Vagina (tissue), 2 donors: Measurements from ENCODE around the gene SLC7A8. TPM values are rescaled to one million over a fixed set of nuclear protein-coding genes. Genes with fewer than 3 reads are reported as not detected.

Source experiments
- DNase-seq, 2 donors: peaks; one replicate each; pipeline ENCODE4 v3.0.0-alpha.2; 2017; ENCODE audit errors: extremely low spot score in 2 of 2
- H3K27ac ChIP-seq: fragments of 200-600 bp; sonication (generic); one replicate; pipeline ENCODE4 v1.5.1; 2019
- H3K27me3 ChIP-seq: fragments of 200-600 bp; sonication (generic); one replicate; pipeline ENCODE4 v1.5.1; 2019
- H3K36me3 ChIP-seq, 2 donors: fragments of 200-600 bp; sonication (generic); one replicate each; pipeline ENCODE4 v1.5.1; 2017 to 2019
- H3K4me1 ChIP-seq: fragments of 200-600 bp; sonication (generic); one replicate; pipeline ENCODE4 v1.5.1; 2019
- H3K4me3 ChIP-seq, 2 donors: fragments of 200-600 bp; sonication (generic); 1 replicate in 1 of 2; 2 replicates in 1 of 2; pipeline ENCODE4 v1.5.1; 2016 to 2019
- H3K9me3 ChIP-seq: fragments of 200-600 bp; sonication (generic); one replicate; pipeline ENCODE4 v1.5.1; 2019
- POLR2A ChIP-seq, 2 donors: fragments of 450-650 bp; IDR thresholded peaks; one replicate each; pipeline ENCODE4 v1.6.1; 2017; ENCODE audit warnings: antibody characterized with exemption in 2 of 2, mild to moderate bottlenecking in 2 of 2, moderate library complexity in 2 of 2
- POLR2AphosphoS5 ChIP-seq, 2 donors: sonication (generic); formaldehyde crosslinking; IDR thresholded peaks; one replicate each; pipeline ENCODE4 v1.9.0; 2017; ENCODE audit warnings: antibody characterized with exemption in 2 of 2, mild to moderate bottlenecking in 2 of 2, low read depth in 1 of 2; ENCODE audit not compliant: insufficient read depth in 1 of 2
- intact Hi-C: fragments of 100-400 bp; cut with DNase I; formaldehyde crosslinking; loops from one replicate; pipeline ENCODE4 v1.15.1; 2023
- total RNA-seq: library from RNA; depleted of rRNA; stranded (reverse); fragments of >200 nt; gene quantifications from one replicate; pipeline ENCODE4 v1.2.3, GENCODE V29; 2016
- TF ChIP-seq, protein P1 (sequence below), 3 experiments: fragments of 450-650 bp in 2 of 3; fragments of 200-600 bp in 1 of 3; sonication (generic) in 1 of 3; IDR thresholded peaks; one replicate each; pipeline ENCODE4 v1.5.1; 2017 to 2019; ENCODE audit warnings: antibody characterized with exemption in 3 of 3, mild to moderate bottlenecking in 2 of 3, moderate library complexity in 2 of 3

The SLC7A8 gene
- total RNA-seq, 1 donor from 2014 or later = 68.5 TPM

DNA sequence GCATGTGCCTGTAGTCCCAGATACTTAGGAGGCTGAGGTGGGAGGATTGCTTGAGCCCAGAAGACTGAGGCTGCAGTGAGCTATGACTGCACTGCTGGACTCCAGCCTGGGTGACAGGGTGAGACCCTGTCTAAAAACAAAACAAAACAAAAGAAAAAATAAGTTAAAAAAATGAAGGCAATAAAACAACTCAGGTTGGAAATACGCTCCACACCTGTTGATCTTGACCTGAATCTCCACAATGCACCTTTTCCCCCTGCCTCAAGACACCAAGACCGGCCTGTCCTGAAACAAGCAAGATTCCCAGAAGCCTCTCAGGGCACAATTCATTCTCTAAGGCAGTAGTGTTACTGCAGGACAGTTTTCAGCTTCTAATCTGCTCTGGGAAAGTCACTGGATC is 43.6 kb downstream of the SLC7A8 start:
- Histone ChIP-seq H3K27ac (no peak overlapping the region), H3K9me3 (no peaks in the 10 kb centered on the region), H3K4me3 (no peak overlapping the region), H3K36me3 (peaks cover 0 to 32% of the 10 kb centered on the region in 2 donors), H3K4me1 (peaks cover 36% of the 10 kb centered on the region), H3K27me3 (no peaks in the 10 kb centered on the region)
- TF ChIP-seq POLR2A (IDR thresholded peaks at IDR 0.05) (no peak), POLR2AphosphoS5 (IDR thresholded peaks at IDR 0.05; ENCODE audit: insufficient read depth in 1 of 2, low read depth in 1 of 2) (no peak)
- TF ChIP-seq, protein P1, sequence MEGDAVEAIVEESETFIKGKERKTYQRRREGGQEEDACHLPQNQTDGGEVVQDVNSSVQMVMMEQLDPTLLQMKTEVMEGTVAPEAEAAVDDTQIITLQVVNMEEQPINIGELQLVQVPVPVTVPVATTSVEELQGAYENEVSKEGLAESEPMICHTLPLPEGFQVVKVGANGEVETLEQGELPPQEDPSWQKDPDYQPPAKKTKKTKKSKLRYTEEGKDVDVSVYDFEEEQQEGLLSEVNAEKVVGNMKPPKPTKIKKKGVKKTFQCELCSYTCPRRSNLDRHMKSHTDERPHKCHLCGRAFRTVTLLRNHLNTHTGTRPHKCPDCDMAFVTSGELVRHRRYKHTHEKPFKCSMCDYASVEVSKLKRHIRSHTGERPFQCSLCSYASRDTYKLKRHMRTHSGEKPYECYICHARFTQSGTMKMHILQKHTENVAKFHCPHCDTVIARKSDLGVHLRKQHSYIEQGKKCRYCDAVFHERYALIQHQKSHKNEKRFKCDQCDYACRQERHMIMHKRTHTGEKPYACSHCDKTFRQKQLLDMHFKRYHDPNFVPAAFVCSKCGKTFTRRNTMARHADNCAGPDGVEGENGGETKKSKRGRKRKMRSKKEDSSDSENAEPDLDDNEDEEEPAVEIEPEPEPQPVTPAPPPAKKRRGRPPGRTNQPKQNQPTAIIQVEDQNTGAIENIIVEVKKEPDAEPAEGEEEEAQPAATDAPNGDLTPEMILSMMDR (IDR thresholded peaks at IDR 0.05) = no peak
- DNase-seq = no peak
- intact Hi-C loops = no loop called here

DNA sequence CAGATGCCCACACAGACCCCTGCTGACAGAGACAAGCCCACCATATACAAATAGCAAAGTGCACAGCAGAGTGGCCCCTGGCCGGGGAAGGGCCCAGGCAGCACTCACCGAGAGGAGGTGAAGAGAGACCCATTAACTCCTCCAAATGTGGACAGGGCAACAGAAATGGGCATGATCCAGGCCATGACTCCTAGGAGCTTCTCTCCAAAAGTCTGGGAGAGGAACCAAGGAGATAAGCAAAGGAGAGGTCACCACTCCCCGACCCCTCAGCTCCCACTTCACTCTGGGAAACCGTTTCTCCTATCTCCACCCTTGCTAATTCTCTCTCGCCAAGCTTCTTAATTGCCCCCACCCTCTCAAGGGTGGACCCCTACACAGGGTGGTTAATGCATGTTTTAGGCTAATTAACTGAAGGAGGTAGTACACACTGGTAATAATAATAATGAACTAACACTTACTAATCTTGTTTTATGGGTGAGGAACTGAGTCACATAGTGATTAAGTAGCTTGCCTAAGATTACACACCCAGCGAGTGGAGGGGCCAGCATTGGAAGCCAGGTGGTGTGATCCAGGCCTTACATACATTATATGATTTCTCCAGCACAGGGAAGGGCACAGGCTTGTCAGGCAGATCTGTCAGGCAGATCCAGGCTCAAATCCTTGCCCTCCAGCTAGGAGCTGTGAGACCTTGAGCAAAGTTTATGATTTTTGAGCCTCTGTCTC is 45.5 kb downstream of the SLC7A8 start:
- H3K4me1 ChIP-seq = peaks cover 30% of the 10 kb centered on the region
- H3K27me3 ChIP-seq = no peaks in the 10 kb centered on the region
- TF ChIP-seq, protein P1 (IDR thresholded peaks at IDR 0.05) = no peak
- TF ChIP-seq POLR2AphosphoS5 (IDR thresholded peaks at IDR 0.05; ENCODE audit: insufficient read depth in 1 of 2, low read depth in 1 of 2) = peak in 1 of 2 donors; percentile 46
- peaks cover 0 to 32% of the 10 kb centered on the region in 2 donors for H3K36me3 ChIP-seq
- intact Hi-C loops = no loop called here
- H3K27ac ChIP-seq = no peak overlapping the region
- no peak for DNase-seq
- H3K9me3 ChIP-seq = no peaks in the 10 kb centered on the region
- H3K4me3 ChIP-seq = no peak overlapping the region

DNA sequence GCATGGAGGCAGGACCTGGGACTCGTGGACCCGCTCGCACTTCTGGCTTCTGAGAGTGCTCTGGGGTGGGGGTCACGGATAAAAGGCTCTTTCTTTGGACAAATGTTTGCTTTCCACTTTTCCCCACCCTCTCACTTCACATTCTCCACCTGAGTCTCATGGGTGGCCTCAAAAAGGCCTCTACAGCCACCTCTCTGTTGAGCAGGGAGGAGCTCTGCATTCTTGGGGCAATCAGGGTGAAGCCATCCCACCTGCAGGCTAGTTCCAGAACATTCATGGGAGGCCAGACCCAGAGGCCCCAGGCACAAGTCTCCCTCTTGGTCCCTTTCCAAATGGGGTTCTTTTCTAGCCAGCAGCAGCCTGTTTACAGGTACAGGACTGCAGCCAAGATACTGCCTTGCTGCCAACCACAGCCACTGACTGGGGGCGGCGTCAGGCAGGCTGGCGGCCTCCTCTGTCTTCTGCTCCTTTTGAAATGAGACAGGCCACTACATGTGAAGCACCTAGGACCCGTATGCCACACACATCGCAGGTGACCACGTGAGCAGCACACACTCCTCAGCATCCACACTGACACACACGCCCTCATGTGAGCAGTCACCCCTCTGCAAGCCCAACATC is 46.2 kb downstream of the SLC7A8 start:
- Histone ChIP-seq H3K36me3 (peaks cover 0 to 32% of the 10 kb centered on the region in 2 donors), H3K27me3 (no peaks in the 10 kb centered on the region), H3K27ac (no peak overlapping the region), H3K4me1 (peaks cover 24% of the 10 kb centered on the region), H3K4me3 (no peak overlapping the region), H3K9me3 (no peaks in the 10 kb centered on the region)
- intact Hi-C loops = no loop called here
- DNase-seq = no peak
- TF ChIP-seq, protein P1 (IDR thresholded peaks at IDR 0.05) = no peak
- no peak for TF ChIP-seq POLR2A (IDR thresholded peaks at IDR 0.05)
- TF ChIP-seq POLR2AphosphoS5 (IDR thresholded peaks at IDR 0.05; ENCODE audit: insufficient read depth in 1 of 2, low read depth in 1 of 2) = no peak

DNA sequence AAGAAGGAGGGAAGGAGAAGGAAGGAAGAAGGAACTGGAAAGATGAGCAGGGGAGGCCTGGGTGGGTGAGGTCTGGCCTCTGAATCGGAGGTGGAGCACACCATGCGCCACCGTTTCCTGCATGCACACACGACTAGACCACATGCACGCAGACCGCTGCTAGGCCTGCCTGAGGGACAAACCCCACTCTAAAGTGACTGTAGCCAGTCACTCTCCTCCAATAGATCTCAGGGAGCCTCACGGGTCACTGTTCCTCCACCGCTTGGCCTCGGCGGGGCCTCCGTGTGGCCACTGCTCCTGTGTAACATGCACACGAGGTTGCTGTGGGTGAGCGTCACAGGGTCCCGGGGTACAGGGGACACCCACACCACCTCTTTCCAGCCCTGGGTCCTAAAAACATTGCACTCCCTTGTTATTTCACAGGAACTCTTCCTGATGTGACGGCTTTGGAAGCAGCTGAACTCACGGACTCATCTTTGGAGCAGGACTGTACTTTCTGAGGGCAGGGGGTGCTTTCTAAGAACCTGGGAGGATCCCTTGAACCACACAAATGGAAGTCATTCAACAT is 46.8 kb downstream of the SLC7A8 start:
- Histone ChIP-seq H3K36me3 (peaks cover 0 to 32% of the 10 kb centered on the region in 2 donors), H3K27me3 (no peaks in the 10 kb centered on the region), H3K9me3 (no peaks in the 10 kb centered on the region), H3K27ac (no peak overlapping the region), H3K4me3 (no peak overlapping the region), H3K4me1 (peaks cover 19% of the 10 kb centered on the region)
- intact Hi-C loops = no loop called here
- DNase-seq = no peak
- TF ChIP-seq POLR2AphosphoS5 (IDR thresholded peaks at IDR 0.05; ENCODE audit: insufficient read depth in 1 of 2, low read depth in 1 of 2) = no peak
- TF ChIP-seq, protein P1 (IDR thresholded peaks at IDR 0.05) = no peak
- no peak for TF ChIP-seq POLR2A (IDR thresholded peaks at IDR 0.05)

DNA sequence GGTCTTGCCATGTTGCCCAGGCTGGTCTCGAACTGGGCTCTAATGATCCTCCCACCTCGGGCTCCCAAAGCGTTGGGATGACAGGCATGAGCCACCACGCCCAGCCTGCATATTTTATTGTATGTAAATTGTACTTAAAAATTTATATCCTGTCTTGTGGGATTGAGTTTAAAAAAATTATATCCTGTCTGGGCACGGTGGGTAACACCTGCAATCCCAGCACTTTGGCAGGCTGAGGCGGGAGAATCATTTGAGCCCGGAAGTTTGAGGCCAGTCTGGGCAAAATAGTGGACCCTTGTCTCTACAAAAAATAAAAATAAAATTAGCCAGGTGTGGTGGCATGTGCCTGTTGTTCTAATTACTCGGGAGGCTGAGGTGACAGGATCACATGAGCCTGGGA is 50.5 kb downstream of the SLC7A8 start:
- Histone ChIP-seq H3K9me3 (no peaks in the 10 kb centered on the region), H3K27ac (no peak overlapping the region), H3K4me1 (peaks cover 4% of the 10 kb centered on the region), H3K36me3 (peaks cover 0 to 18% of the 10 kb centered on the region in 2 donors), H3K4me3 (no peak overlapping the region), H3K27me3 (no peaks in the 10 kb centered on the region)
- no peak for TF ChIP-seq POLR2AphosphoS5 (IDR thresholded peaks at IDR 0.05; ENCODE audit: insufficient read depth in 1 of 2, low read depth in 1 of 2)
- TF ChIP-seq POLR2A (IDR thresholded peaks at IDR 0.05) = no peak
- TF ChIP-seq, protein P1 (IDR thresholded peaks at IDR 0.05) = no peak
- intact Hi-C loops = no loop called here
- DNase-seq = no peak
